Activated CD8-positive, alpha-beta memory T cell treated with anti-CD3 and anti-CD28 coated beads, Interleukin-2, amount 50 U/mL, for 48 hours (primary cell): ENCODE measurements around the gene PLA2G5.
A peak's percentile ranks its signal among the peaks of the same experiment; 100 is the strongest.
"Not testable (repeated sequence)": the region's sequence is repeated elsewhere in the genome, so short reads cannot be mapped to it uniquely, and the experiment has no call there.

Source experiments
- DNase-seq: peaks from one replicate; pipeline ENCODE4 v3.0.0-alpha.2; 2020

The PLA2G5 gene

DNA sequence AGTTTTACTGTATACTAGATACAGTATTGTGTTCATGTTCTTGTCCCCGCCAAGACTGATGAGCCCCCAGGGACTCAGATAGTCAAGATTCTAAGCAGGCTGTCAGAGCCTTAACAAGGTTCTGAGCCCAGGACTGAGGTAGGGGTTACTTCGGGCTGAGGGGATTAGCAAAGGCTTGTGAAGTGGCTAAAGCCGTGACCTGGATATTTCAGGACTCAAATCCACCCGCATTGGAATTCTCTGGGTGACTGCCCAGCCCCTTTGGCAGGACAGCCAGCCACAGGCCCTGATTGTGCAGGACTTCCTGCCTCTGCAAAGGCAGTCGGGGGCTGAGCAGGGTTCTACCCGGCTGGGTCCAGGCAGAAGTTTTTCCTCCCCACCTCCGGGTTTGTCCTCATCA is at the start of gene PLA2G5:
Gene PLA2G5, plus strand, starts transcription at position 321 of the 400 bp plus-strand sequence. CDS start 14,637 bp downstream, outside the sequence.
- DNase-seq = no peak

DNA sequence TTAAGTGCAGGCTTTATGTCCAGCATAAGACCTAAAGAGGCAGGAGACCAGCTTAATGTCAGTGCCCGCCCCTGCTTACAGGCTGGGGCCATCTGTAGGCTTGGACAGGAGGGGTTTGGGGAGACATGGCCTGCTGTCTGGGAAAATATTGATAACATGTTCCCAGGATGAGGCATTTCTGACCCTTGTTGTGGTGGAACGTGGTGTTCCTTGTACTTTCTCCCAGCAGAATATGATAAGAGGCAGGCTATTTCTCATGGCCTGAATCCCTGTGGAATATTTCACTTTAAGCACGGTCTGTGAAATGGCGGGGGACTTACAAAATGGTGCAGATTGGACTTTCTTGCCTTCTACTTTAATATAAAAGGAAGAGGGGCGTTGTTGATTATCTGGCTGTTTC is 41.9 kb upstream of the PLA2G5 start:
- no peak for DNase-seq

- no peak for DNase-seq
These were observed 41.3 kb upstream of the PLA2G5 start for GRCh38 chr1:20028726-20029125.

GRCh38 chr1:20029178-20029912 is 40.6 kb upstream of the PLA2G5 start:
- no peak for DNase-seq

- not testable (repeated sequence) for DNase-seq
These were observed 39.4 kb upstream of the PLA2G5 start for GRCh38 chr1:20030436-20031151.

- DNase-seq = no peak
These were observed 38.8 kb upstream of the PLA2G5 start for GRCh38 chr1:20031161-20031560.

GRCh38 chr1:20031836-20032235 is 38.2 kb upstream of the PLA2G5 start:
- DNase-seq = no peak

- no peak for DNase-seq
These were observed 37.6 kb upstream of the PLA2G5 start for GRCh38 chr1:20032425-20032824.

- DNase-seq = no peak
These were observed 36.6 kb upstream of the PLA2G5 start for GRCh38 chr1:20033420-20033819.

DNA sequence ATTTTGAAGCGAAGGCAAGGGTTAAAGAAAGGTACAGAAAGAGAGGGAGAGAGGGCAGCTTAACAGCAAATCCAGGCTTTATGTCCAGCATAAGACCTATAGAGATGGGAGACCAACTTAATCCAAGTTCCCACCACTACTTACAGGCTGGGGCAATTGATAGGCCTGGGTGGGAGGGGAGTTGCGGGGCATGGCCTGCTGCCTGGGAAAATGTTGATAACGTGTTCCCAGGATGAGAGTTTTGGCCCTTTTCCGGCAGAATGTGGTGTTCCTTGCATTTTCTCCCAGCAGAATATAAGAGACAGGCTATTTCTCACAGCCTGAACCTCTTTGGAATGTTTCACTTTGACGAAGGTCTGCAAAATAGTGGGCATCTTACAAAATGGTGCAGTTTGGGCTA is 34.9 kb upstream of the PLA2G5 start:
- DNase-seq = no peak

DNA sequence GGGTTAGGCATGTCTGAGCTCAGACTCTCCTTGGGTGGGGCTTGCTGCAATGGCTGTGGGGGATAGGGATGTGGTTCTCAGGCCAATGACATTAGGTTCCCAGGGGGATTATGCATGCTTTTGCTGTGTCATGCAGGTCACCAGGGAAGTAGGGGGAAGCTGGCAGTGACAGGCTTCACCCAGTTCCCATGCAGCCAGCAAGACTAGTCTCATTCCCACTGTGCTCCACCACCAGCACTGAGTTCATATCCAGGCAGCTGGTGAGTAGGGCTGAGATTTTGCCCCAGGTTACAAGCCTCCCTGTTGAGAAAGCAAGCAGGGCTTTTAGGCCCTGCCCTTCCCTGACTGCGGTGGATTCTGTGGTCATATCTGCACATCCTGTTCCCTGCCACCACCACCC is 32.1 kb upstream of the PLA2G5 start:
- DNase-seq = no peak

DNA sequence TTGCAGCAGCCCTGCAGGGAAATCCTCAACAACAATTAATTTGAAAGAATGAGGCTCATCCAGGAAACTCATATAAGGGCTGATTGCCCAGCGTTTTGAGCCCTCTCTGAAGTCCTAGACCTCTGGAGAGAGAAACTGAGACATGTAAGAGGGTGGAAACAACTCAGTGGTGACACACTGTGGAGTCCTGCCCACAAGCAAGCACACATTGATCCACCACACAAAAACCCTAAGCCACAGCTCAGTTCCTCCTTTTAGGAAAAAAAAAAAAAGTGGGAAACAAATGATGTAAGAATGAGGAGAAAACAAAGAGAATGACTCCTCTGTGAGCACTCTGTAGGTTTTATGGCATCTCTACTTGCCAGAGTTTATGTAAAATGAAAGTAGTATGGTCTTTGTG is 22.9 kb upstream of the PLA2G5 start:
- DNase-seq = no peak

GRCh38 chr1:20048563-20048962 is 21.4 kb upstream of the PLA2G5 start:
- no peak for DNase-seq

- not testable (repeated sequence) for DNase-seq
These were observed 20.8 kb upstream of the PLA2G5 start for GRCh38 chr1:20049056-20049798.

- no peak for DNase-seq
These were observed 18.7 kb upstream of the PLA2G5 start for GRCh38 chr1:20051218-20051829.

DNA sequence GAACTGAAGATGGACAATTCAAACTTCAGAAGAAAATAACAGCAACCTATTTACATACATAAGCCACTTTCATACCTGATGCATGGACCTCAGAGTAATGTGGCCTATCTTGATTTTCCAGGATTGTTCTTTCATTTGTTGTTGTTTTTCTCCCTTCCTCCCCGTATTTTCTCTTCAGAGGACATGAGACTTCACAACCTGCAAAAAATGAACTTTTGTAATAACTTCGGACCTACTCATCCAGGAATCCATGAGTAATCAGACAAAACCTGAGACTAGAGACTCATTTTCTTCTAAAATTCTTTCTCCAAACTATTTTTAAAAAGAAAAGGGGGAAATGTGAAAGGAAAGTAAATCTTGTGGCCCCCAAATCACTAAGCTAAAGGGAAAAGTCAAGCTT is 17.6 kb upstream of the PLA2G5 start:
- no peak for DNase-seq

DNA sequence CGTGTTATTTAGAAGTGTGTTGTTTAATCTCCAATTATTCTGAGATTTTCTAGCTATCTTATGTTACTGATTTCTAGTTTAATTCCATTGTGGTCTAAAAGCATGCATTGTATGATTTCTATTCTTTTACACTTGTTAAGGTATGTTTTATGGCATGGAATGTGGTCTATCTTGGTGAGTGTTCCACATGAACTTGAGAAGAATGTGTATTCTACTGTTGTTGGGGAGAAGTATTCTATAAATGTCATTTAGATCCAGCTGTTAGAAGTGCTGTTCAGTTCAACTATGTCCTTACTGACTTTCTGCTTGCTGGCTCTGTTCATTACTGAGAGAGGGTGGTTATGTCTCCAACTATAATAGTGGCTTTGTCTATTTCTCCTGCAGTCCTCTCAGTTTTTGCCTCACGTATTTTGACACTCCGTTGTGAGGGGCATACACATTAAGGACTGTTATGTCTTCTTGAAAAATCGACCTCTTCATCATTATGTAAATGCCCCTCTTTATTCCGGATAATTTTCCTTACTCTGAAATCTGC is 12.0 kb upstream of the PLA2G5 start:
- no peak for DNase-seq

GRCh38 chr1:20058531-20058930 is 11.5 kb upstream of the PLA2G5 start:
- DNase-seq = peak; percentile 59

GRCh38 chr1:20059847-20060246 is 10.1 kb upstream of the PLA2G5 start:
- no peak for DNase-seq

DNA sequence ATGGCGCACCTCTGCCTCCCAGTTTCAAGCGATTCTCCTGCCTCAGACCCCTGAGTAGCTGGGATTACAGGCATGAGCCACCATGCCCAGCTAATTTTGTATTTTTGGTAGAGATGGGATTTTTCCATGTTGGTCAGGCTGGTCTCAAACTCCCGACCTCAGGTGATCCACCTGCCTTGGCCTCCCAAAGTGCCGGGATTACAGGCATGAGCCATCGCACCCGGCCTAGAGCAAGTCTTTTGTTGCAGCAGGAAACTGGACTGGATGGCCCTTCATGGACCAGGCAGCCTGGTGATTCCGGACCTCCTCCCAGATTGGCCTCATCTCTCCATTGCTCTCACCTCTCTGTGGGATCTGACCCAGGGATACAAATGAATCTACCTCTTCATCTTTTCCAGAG is 9.2 kb upstream of the PLA2G5 start:
- DNase-seq = not testable (repeated sequence)

GRCh38 chr1:20061866-20062265 is 8.1 kb upstream of the PLA2G5 start:
- no peak for DNase-seq

- no peak for DNase-seq
These were observed 6.1 kb upstream of the PLA2G5 start for GRCh38 chr1:20063861-20064292.

DNA sequence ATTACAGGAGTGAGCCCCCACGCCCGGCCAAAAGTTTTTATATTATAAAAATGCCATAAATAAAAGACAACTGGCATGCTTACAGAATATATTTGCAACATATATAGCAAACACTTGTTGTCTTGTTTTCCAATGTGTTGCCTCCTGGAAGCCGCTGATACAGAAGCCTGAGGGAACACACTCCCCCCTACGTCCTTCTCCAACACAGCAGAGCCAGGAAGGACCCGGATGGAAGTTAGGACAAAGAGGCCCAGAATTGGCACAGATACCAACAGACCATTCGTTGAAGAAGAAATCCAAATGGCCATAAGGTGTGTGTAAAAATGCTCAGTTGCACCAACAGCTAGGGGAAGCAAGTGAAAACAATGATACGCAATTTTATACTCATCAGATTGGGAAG is 1.3 kb upstream of the PLA2G5 start:
- no peak for DNase-seq
